ENCODE results near the gene TAAR1. TPM values are rescaled to one million over a fixed set of nuclear protein-coding genes. Genes with fewer than 3 reads are reported as not detected.
A peak's percentile ranks its signal among the peaks of the same experiment; 100 is the strongest.
"Not testable (repeated sequence)": the region's sequence is repeated elsewhere in the genome, so short reads cannot be mapped to it uniquely, and the experiment has no call there.

TAAR1 gene
- total RNA-seq, 4 donors from 2014 or later, result not detected

DNA sequence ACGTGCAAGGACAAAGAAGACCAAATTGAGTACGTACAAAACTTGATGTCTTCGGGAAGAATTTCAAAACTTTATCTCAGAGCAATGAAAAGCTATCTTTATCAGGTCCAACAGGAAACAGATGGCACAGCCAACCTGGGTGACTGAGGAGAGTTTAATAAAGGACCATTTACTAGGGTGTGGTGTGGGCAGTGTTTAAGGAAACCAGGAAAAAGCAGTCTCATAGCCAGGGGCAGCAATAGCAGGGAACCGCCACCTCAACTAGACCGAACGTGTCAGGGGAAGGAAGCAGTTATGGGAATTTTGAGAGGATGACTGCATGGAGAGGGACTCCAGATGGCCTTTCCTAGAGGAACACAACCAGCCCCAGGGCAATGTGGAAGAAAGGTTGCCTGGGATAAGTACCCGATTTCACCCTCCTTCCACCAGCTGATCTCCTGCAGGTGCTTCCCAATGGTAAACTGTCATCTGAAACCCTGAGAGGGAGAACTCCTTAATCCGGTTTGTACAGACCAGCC, 54.3 kb downstream of the TAAR1 start:
- Histone ChIP-seq H3K9me3 (no peaks in the 10 kb centered on the region), H3K27ac (no peak overlapping the region), H3K4me1 (no peaks in the 10 kb centered on the region), H3K27me3 (no peaks in the 10 kb centered on the region), H3K36me3 (no peaks in the 10 kb centered on the region), H3K4me3 (no peak overlapping the region)
- TF ChIP-seq POLR2AphosphoS5 (IDR thresholded peaks at IDR 0.05) (no peak), POLR2A (IDR thresholded peaks at IDR 0.05) (no peak), EP300 (IDR thresholded peaks at IDR 0.05; ENCODE audit: low read depth) (no peak)
- TF ChIP-seq, protein P1, sequence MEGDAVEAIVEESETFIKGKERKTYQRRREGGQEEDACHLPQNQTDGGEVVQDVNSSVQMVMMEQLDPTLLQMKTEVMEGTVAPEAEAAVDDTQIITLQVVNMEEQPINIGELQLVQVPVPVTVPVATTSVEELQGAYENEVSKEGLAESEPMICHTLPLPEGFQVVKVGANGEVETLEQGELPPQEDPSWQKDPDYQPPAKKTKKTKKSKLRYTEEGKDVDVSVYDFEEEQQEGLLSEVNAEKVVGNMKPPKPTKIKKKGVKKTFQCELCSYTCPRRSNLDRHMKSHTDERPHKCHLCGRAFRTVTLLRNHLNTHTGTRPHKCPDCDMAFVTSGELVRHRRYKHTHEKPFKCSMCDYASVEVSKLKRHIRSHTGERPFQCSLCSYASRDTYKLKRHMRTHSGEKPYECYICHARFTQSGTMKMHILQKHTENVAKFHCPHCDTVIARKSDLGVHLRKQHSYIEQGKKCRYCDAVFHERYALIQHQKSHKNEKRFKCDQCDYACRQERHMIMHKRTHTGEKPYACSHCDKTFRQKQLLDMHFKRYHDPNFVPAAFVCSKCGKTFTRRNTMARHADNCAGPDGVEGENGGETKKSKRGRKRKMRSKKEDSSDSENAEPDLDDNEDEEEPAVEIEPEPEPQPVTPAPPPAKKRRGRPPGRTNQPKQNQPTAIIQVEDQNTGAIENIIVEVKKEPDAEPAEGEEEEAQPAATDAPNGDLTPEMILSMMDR (IDR thresholded peaks at IDR 0.05), result no peak
- 74 to 85% methylated on average over 4 to 8 of the region's 8 CpGs for WGBS, 2 donors (ENCODE audit: low coverage in 1 of 2)
- in situ Hi-C loops (cut with MboI; ENCODE audit: low pct_ligation_motif_present in 1 of 4, low pct_unique_long_range_greater_than_20kb in 1 of 4, low sequenced_read_pairs in 3 of 4), result no loop called here
- intact Hi-C loops (cut with DNase I; ENCODE audit: low total_unique reads), result no loop called here
- no peak for DNase-seq

DNA sequence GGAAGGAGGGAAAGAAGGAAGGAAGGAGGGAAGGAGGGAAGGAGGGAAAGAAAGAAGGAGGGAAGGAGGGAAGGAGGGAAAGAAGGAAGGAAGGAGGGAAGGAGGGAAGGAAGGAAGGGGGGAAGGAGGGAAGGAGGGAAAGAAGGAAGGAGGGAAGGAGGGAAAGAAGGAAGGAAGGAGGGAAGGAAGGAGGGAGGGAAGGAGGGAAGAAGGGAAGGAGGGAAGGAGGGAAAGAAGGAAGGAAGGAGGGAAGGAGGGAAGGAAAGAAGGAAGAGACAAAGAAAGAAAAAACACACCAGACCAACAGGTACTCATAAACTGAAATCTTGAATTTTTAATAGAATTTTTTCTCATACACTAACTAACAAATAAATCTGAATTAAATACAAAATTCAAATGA, 58.1 kb downstream of the TAAR1 start:
- DNase-seq; H3K4me1 ChIP-seq; intact Hi-C loops (cut with DNase I; ENCODE audit: low total_unique reads); in situ Hi-C loops (cut with MboI; ENCODE audit: low pct_ligation_motif_present in 1 of 4, low pct_unique_long_range_greater_than_20kb in 1 of 4, low sequenced_read_pairs in 3 of 4); H3K27me3 ChIP-seq; H3K36me3 ChIP-seq; H3K4me3 ChIP-seq; H3K27ac ChIP-seq; H3K9me3 ChIP-seq: not testable (repeated sequence)

DNA sequence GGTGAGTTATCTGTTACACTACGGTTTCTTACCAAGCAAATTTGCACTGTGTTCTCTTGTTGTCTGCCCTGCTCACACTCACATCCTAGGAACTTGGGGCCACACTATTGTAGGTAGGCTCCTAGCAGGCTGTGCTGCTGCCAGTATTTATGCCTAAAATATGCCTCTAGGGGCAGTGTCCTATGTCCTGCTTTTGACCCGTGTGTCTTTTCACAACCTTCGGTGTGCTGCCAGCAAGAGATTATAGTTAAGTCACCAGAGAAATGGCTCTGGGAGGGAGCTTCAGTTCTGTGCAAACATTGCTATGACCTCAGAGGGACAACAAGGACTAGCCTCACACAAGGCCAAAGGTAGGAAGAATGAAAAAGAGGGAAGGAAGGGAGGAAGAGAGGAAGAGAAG, 60.5 kb downstream of the TAAR1 start:
- no peak overlapping the region for H3K27ac ChIP-seq
- in situ Hi-C loops (cut with MboI; ENCODE audit: low pct_ligation_motif_present in 1 of 4, low pct_unique_long_range_greater_than_20kb in 1 of 4, low sequenced_read_pairs in 3 of 4), result no loop called here
- H3K4me3 ChIP-seq, result no peak overlapping the region
- WGBS, 2 donors (ENCODE audit: low coverage in 1 of 2), result 32 to 41% methylated on average over 3 of the region's 3 CpGs
- no peaks in the 10 kb centered on the region for H3K27me3 ChIP-seq
- no peaks in the 10 kb centered on the region for H3K36me3 ChIP-seq
- H3K4me1 ChIP-seq, result no peaks in the 10 kb centered on the region
- H3K9me3 ChIP-seq, result no peaks in the 10 kb centered on the region
- intact Hi-C loops (cut with DNase I; ENCODE audit: low total_unique reads), result no loop called here
- TF ChIP-seq EP300 (IDR thresholded peaks at IDR 0.05; ENCODE audit: low read depth), result no peak
- TF ChIP-seq, protein P1 (IDR thresholded peaks at IDR 0.05), result peak in 1 of 5 experiments; percentile 16
- no peak for DNase-seq

DNA sequence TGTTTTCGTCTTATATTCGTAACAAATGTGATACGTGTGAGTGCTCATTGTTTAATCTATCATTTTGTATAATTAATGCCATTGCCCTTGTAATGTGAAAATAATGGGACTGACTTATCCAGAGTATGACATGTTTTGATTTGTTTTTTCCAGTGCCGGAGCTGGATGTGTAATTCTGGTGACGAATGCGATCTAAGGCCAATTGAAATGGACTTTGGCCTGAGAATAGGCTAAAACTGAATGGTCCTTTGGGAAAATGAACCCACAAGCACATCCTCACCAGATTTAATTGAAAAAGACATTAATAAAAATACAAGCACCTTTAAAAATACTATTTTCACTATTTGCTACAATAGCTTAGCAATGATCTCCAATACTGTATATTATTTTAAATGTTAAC, 62.8 kb downstream of the TAAR1 start:
- WGBS, 2 donors (ENCODE audit: low coverage in 1 of 2), result 61 to 73% methylated on average over 5 to 6 of the region's 6 CpGs
- no peak for DNase-seq
- no peak for TF ChIP-seq POLR2AphosphoS5 (IDR thresholded peaks at IDR 0.05)
- Histone ChIP-seq H3K27me3 (no peaks in the 10 kb centered on the region), H3K4me3 (no peak overlapping the region), H3K27ac (no peak overlapping the region), H3K36me3 (no peaks in the 10 kb centered on the region), H3K9me3 (no peaks in the 10 kb centered on the region), H3K4me1 (no peaks in the 10 kb centered on the region)
- in situ Hi-C loops (cut with MboI; ENCODE audit: low pct_ligation_motif_present in 1 of 4, low pct_unique_long_range_greater_than_20kb in 1 of 4, low sequenced_read_pairs in 3 of 4), result no loop called here
- intact Hi-C loops (cut with DNase I; ENCODE audit: low total_unique reads), result no loop called here

Other genes with a start within 250 kb of the TAAR1 start
- gene STX7, start 146.1 kb downstream of the TAAR1 start, total RNA-seq, result 10 to 100 TPM in 3 of 4 donors, 1 to 10 TPM in 1; 9.0 to 50.9 (median 40.8) TPM
- not detected for gene TAAR9, start 120.9 kb downstream of the TAAR1 start, total RNA-seq
- gene TAAR8, start 106.5 kb downstream of the TAAR1 start, total RNA-seq, result not detected
- not detected for gene TAAR6, start 88.9 kb downstream of the TAAR1 start, total RNA-seq
- not detected for gene TAAR5, start 69.4 kb downstream of the TAAR1 start, total RNA-seq
- gene TAAR2, start 34.9 kb downstream of the TAAR1 start, total RNA-seq, result not detected
- 10 to 100 TPM in 1 of 4 donors, 1 to 10 TPM in 1, under 1 TPM in 1, not detected in 1; 0.75 to 39.5 (median 2.1) TPM for gene VNN1, start 54.9 kb upstream of the TAAR1 start, total RNA-seq
- 1 to 10 TPM; 1.1 to 3.2 (median 2.8) TPM for gene VNN2, start 98.7 kb upstream of the TAAR1 start, total RNA-seq
- 10 to 100 TPM in 2 of 4 donors, 1 to 10 TPM in 2; 1.6 to 16.0 (median 10.3) TPM for gene SLC18B1, start 139.5 kb upstream of the TAAR1 start, total RNA-seq
- 1,000 to 10,000 TPM in 2 of 4 donors, 100 to 1,000 TPM in 2; 237 to 1,280 (median 781) TPM for gene RPS12, start 155.4 kb upstream of the TAAR1 start, total RNA-seq